Neural progenitor cell (in vitro differentiated cells): ENCODE measurements around the gene MON1A. TPM values are rescaled to one million over a fixed set of nuclear protein-coding genes. Genes with fewer than 3 reads are reported as not detected.

Experiments used
- DNase-seq: peaks from one replicate; pipeline ENCODE4 v3.0.0-alpha.2; 2016; ENCODE audit warnings: low spot score
- H2AFZ ChIP-seq: fragments of 200-600 bp; sonication (generic); replicated peaks from 2 replicates; pipeline ENCODE4 v1.6.1; 2016; ENCODE audit warnings: antibody characterized with exemption
- H3F3A ChIP-seq: fragments of 200-600 bp; sonication (generic); 2 replicates; pipeline ENCODE4 v1.6.1; 2016; ENCODE audit warnings: antibody characterized with exemption, low read depth
- H3K27ac ChIP-seq: fragments of 200-600 bp; sonication (generic); 2 replicates; pipeline ENCODE4 v1.5.1; 2016; ENCODE audit warnings: mild to moderate bottlenecking
- H3K27me3 ChIP-seq: fragments of 200-600 bp; sonication (generic); 2 replicates; pipeline ENCODE4 v1.6.1; 2016; ENCODE audit warnings: mild to moderate bottlenecking, moderate library complexity
- H3K36me3 ChIP-seq: fragments of 200-600 bp; sonication (generic); 2 replicates; pipeline ENCODE4 v1.5.1; 2016
- H3K4me1 ChIP-seq: fragments of 200-600 bp; sonication (generic); 2 replicates; pipeline ENCODE4 v1.6.1; 2016; ENCODE audit warnings: mixed run types
- H3K4me2 ChIP-seq: fragments of 200-600 bp; sonication (generic); 2 replicates; pipeline ENCODE4 v1.6.1; 2016
- H3K4me3 ChIP-seq: fragments of 200-600 bp; sonication (generic); 2 replicates; pipeline ENCODE4 v1.5.1; 2016
- H3K79me2 ChIP-seq: fragments of 200-600 bp; sonication (generic); 2 replicates; pipeline ENCODE4 v1.6.1; 2016; ENCODE audit warnings: low read depth
- H3K9ac ChIP-seq: fragments of 200-600 bp; sonication (generic); 2 replicates; pipeline ENCODE4 v1.6.1; 2016
- H3K9me3 ChIP-seq: fragments of 200-600 bp; sonication (generic); 2 replicates; pipeline ENCODE4 v1.5.1; 2016; ENCODE audit warnings: low read depth
- H4K20me1 ChIP-seq: fragments of 200-600 bp; sonication (generic); 2 replicates; pipeline ENCODE4 v1.6.1; 2016; ENCODE audit warnings: low read depth
- H3K27ac Mint-ChIP-seq: 3 replicates; pipeline ENCODE4 v1.8.0; 2021; ENCODE audit warnings: mixed read lengths
- H3K27me3 Mint-ChIP-seq: 2 replicates; pipeline ENCODE4 v1.8.0; 2022; ENCODE audit warnings: low read depth, mild to moderate bottlenecking, inconsistent platforms, moderate library complexity, mixed read lengths; ENCODE audit not compliant: insufficient read depth
- H3K36me3 Mint-ChIP-seq: 3 replicates; pipeline ENCODE4 v1.8.0; 2021; ENCODE audit warnings: mixed read lengths
- H3K4me1 Mint-ChIP-seq: 3 replicates; pipeline ENCODE4 v1.8.0; 2021; ENCODE audit warnings: mixed read lengths
- H3K4me3 Mint-ChIP-seq: 3 replicates; pipeline ENCODE4 v1.8.0; 2021; ENCODE audit warnings: mild to moderate bottlenecking, moderate library complexity, mixed read lengths
- H3K9me3 Mint-ChIP-seq: 3 replicates; pipeline ENCODE4 v1.8.0; 2020; ENCODE audit warnings: mixed read lengths
- EZH2 ChIP-seq: fragments of 200-600 bp; sonication (generic); IDR thresholded peaks from 2 replicates; pipeline ENCODE4 v1.6.1; 2017; ENCODE audit warnings: antibody characterized with exemption, mild to moderate bottlenecking, moderate library complexity
- EZH2phosphoT487 ChIP-seq: fragments of 200-600 bp; sonication (generic); IDR thresholded peaks from 2 replicates; pipeline ENCODE4 v1.6.1; 2017; ENCODE audit warnings: antibody characterized with exemption
- total RNA-seq: library from RNA; depleted of rRNA; stranded (reverse); fragments of >200 nt; gene quantifications from 2 replicates; pipeline ENCODE4 v1.2.3, GENCODE V29; 2015; ENCODE audit warnings: low replicate concordance
- TF ChIP-seq, protein P1 (sequence below): fragments of 200-600 bp; sonication (generic); IDR thresholded peaks from 2 replicates; pipeline ENCODE4 v1.5.1; 2017; ENCODE audit warnings: antibody characterized with exemption, mild to moderate bottlenecking

MON1A gene
- total RNA-seq, 1 donor from 2014 or later, result 1.9 TPM

DNA sequence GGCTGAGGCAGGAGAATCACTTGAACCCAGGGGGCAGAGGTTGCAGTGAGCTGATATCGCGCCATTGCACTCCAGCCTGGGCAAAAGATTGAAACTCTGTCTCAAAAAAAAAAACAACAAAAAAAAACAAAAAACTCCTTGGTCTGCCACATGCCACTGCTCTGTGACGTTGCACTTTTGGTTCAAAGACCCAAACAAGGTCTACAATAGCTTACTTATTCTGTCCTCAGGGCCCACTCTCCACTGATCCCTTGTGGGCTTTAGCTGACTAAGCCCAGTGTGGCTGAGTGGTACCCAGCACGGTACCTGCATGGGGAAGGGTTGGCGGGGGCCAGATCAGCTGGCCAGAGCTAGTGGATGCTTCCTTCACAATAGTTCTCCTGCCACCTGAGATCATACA lies 1.8 kb downstream of the MON1A start:
- peaks cover 2% of the 10 kb centered on the region for H3K36me3 Mint-ChIP-seq
- peaks cover 7% of the 10 kb centered on the region for H3K27me3 Mint-ChIP-seq
- H3K4me3 Mint-ChIP-seq, result peak overlapping the region; percentile 87
- H3K4me1 Mint-ChIP-seq, result peaks cover 19% of the 10 kb centered on the region
- no peaks in the 10 kb centered on the region for H3K27me3 ChIP-seq
- no peak overlapping the region for H3K4me3 ChIP-seq
- peaks cover 16% of the 10 kb centered on the region for H3K4me1 ChIP-seq
- no peak overlapping the region for H3K4me2 ChIP-seq
- no peaks in the 10 kb centered on the region for H4K20me1 ChIP-seq
- H3K9me3 Mint-ChIP-seq, result no peaks in the 10 kb centered on the region
- no peaks in the 10 kb centered on the region for H3K79me2 ChIP-seq
- H3K36me3 ChIP-seq, result no peaks in the 10 kb centered on the region
- no peak overlapping the region for H3K9ac ChIP-seq
- no peak for DNase-seq
- peaks cover 23% of the 10 kb centered on the region for H3F3A ChIP-seq
- H3K27ac ChIP-seq, result no peak overlapping the region
- no peak overlapping the region for H3K27ac Mint-ChIP-seq
- H2AFZ ChIP-seq, result no peak overlapping the region
- TF ChIP-seq EZH2phosphoT487 (no peak), EZH2 (no peak)
- TF ChIP-seq, protein P1, sequence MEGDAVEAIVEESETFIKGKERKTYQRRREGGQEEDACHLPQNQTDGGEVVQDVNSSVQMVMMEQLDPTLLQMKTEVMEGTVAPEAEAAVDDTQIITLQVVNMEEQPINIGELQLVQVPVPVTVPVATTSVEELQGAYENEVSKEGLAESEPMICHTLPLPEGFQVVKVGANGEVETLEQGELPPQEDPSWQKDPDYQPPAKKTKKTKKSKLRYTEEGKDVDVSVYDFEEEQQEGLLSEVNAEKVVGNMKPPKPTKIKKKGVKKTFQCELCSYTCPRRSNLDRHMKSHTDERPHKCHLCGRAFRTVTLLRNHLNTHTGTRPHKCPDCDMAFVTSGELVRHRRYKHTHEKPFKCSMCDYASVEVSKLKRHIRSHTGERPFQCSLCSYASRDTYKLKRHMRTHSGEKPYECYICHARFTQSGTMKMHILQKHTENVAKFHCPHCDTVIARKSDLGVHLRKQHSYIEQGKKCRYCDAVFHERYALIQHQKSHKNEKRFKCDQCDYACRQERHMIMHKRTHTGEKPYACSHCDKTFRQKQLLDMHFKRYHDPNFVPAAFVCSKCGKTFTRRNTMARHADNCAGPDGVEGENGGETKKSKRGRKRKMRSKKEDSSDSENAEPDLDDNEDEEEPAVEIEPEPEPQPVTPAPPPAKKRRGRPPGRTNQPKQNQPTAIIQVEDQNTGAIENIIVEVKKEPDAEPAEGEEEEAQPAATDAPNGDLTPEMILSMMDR, result no peak
- H3K9me3 ChIP-seq, result no peaks in the 10 kb centered on the region

DNA sequence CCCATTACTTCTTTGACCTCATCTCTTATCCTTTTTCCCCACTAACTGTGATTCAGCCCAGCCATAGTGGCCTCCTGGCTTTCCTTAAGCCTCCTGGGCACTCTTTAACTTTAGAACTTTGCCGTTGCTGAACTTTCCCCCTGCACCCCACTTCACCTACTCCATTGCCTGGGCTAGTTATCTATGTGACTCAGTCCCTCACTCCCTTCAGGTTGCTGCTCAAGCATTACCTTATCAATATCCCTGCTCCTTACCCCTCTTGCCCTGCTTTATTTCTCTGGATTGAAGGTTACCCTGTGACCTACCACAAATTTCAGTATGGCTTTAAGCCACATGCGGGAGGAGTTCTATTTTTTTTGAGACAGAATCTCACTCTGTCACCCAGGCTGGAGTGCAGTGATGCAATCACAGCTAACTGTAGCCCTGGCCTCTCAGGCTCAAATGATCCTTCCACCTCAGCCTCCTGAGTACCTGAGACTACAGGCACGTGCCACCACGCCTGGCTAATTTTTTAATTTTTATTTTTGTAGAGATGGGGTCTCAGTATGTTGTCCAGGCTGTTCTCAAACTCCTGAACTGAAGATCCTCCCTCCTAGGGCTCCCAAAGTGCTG lies 3.4 kb downstream of the MON1A start:
- H3K36me3 Mint-ChIP-seq, result peaks cover 2% of the 10 kb centered on the region
- Histone ChIP-seq H3K9ac (no peak overlapping the region), H4K20me1 (no peaks in the 10 kb centered on the region), H3K4me3 (no peak overlapping the region), H2AFZ (no peak overlapping the region), H3K36me3 (no peaks in the 10 kb centered on the region), H3K79me2 (no peaks in the 10 kb centered on the region), H3K4me1 (peaks cover 13% of the 10 kb centered on the region), H3K9me3 (no peaks in the 10 kb centered on the region), H3K27ac (no peak overlapping the region), H3K27me3 (no peaks in the 10 kb centered on the region), H3F3A (peaks cover 21% of the 10 kb centered on the region), H3K4me2 (no peak overlapping the region)
- TF ChIP-seq, protein P1, result no peak
- TF ChIP-seq EZH2 (no peak), EZH2phosphoT487 (no peak)
- DNase-seq, result no peak
- peaks cover 18% of the 10 kb centered on the region for H3K4me1 Mint-ChIP-seq
- no peaks in the 10 kb centered on the region for H3K9me3 Mint-ChIP-seq
- H3K4me3 Mint-ChIP-seq, result no peak overlapping the region
- H3K27me3 Mint-ChIP-seq, result peaks cover 7% of the 10 kb centered on the region
- H3K27ac Mint-ChIP-seq, result no peak overlapping the region

DNA sequence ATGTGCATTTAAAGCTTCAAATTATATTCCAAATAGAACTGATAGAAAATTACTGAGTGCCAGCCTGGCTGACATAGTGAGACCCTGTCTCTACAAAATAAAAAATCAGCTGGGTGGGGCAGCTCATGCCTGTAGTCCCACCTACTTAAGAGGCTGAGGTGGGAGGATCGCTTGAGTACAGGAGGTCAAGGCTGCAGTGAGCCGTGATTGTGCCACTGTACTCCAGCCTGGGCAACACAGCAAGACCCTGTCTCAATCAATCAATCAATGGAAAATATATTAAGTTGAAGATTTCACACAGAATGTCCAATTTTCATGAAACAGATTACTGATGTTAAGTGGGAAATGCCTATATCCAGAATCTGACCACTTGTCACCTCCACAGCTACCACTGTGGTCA lies 4.1 kb downstream of the MON1A start:
- Mint-ChIP-seq H3K9me3 (no peaks in the 10 kb centered on the region), H3K4me1 (peaks cover 12% of the 10 kb centered on the region), H3K4me3 (no peak overlapping the region), H3K27ac (no peak overlapping the region), H3K27me3 (peaks cover 4% of the 10 kb centered on the region), H3K36me3 (peaks cover 2% of the 10 kb centered on the region)
- TF ChIP-seq, protein P1, result no peak
- no peak for TF ChIP-seq EZH2phosphoT487
- no peak for TF ChIP-seq EZH2
- no peak overlapping the region for H3K4me3 ChIP-seq
- H3K4me2 ChIP-seq, result no peak overlapping the region
- H3F3A ChIP-seq, result peaks cover 14% of the 10 kb centered on the region
- no peaks in the 10 kb centered on the region for H3K9me3 ChIP-seq
- no peaks in the 10 kb centered on the region for H3K79me2 ChIP-seq
- H2AFZ ChIP-seq, result no peak overlapping the region
- no peaks in the 10 kb centered on the region for H3K27me3 ChIP-seq
- H4K20me1 ChIP-seq, result no peaks in the 10 kb centered on the region
- DNase-seq, result no peak
- H3K9ac ChIP-seq, result no peak overlapping the region
- no peak overlapping the region for H3K27ac ChIP-seq
- H3K36me3 ChIP-seq, result no peaks in the 10 kb centered on the region
- H3K4me1 ChIP-seq, result peaks cover 6% of the 10 kb centered on the region
